HG03520 (cell line): ENCODE results near the gene ATG14.

Experiments used
- ATAC-seq: cut with Tn5 transposase; IDR thresholded peaks from one replicate; pipeline ENCODE4 v1.9.1; 2021; ENCODE audit warnings: mild to moderate bottlenecking, moderate library complexity; ENCODE audit not compliant: unreplicated experiment

Gene ATG14

DNA sequence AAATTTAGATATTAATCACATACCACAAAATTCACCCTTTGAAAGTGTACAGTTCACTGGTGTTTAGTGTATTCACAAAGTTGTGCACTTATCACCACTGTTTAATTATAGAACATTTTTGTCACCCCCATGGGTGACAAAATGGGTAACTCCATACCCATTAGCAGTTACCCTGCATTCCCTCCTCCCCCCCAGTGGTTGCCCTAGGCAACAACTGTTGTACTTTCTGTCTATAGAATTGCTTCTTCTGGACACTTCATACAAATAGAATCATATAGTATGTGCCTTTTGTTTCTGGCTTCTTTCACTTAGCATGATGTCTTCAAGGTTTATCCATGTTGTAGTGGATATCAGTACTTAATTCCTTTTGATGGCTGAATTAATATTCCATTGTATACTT, 87.7 kb downstream of the ATG14 start:
- no peak for ATAC-seq

DNA sequence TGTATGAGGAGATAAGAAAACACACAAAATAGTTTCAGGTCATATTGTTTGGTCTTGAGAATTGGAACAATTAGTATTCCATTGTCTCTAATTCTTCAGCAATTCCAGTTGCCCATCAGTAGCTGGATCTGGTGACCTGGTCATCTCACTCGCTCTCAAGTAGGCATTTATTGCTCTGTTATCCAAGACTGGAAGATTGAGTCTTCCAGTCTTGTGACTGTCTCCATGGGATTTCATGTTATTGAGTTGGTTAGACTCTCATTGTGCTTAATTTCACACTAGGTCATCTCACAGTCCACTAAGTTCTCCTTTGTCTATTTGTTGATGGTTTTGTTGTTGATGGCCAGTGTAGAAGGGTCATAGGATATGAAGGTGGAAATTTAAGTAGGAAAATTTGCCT, 92.9 kb downstream of the ATG14 start:
- no peak for ATAC-seq

DNA sequence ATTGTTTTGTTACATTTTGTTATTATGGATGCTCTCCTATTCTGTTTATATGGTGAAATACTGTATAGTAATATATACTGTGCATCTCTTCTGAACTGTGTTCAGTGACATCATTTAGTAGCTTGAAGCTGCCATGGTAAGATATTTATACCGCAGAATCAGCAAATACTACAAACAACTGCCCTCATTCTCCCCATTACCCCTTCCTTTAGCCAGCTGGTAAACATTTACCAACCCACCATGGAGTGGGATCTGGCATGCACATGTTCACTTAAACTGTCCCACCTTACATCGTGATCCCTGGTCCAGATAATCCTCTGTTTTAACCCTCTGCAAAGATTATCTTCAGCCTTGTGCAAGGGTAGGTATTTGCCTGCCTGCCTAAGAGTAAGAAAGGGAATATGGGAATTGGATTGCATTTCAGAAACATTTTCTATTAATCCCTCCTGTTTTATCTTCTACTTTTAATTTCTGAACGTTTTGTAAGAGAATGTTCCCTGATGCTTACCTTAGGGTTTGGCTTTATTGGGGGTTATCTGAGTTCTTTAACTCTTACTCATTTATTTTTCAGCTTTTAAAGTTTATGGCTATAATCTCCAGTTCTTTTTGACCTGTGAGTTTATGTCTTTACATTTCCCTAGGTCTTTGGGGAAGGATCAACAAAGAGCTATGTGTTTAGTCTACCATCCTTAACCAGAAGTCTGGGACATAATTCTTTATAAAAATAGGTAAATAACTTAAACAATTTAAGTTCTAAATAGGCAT, 93.9 kb downstream of the ATG14 start:
- no peak for ATAC-seq

DNA sequence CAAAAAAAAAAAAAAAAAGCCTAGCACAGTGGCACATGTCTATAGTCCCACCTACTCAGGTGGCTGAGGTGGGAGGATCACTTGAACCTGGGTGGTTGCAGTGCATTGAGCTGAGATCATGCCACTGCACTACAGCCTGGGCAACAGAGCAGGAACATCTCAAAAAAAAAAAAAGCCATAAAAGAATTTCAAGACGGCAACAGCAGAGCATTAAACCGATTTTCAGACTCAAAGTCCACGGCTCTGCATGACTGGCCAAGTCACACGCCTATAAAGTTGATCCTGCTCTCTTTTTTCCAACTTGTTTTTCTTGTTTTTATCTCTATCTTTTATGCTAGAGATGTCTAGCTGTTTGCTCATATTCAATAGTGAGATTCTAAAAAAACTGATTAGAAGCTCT, 95.1 kb downstream of the ATG14 start:
- ATAC-seq, result no peak
